T-cell (primary cell): ENCODE data around the gene DBH. TPM values are rescaled to one million over a fixed set of nuclear protein-coding genes. Genes with fewer than 3 reads are reported as not detected.

ENCODE experiments used
- ATAC-seq, 4 experiments: fragments of 200-7000 bp in 3 of 4; fragments of 150-1000 bp in 1 of 4; cut with Tn5 transposase; replicated peaks in 1 of 4; 1 replicate in 3 of 4; 2 replicates in 1 of 4; pipeline ENCODE4 v1.10.0; 2021; ENCODE audit warnings: moderate library complexity in 3 of 4, mild to moderate bottlenecking in 2 of 4, moderate number of reproducible peaks in 1 of 4
- CTCF ChIA-PET, 2 donors: fragments of 300-600 bp; sonication (Branson Sonifier 250); formaldehyde crosslinking; loops; one replicate each; lab custom pipeline; 2022; ENCODE audit warnings: antibody characterized with exemption in 2 of 2; lab: Charles Lee
- POLR2A ChIA-PET, 2 donors: fragments of 300-600 bp; sonication (Branson Sonifier 250); formaldehyde crosslinking; loops; one replicate each; lab custom pipeline; 2022; ENCODE audit warnings: antibody characterized with exemption in 2 of 2; lab: Charles Lee
- DNase-seq, 35 experiments: peaks; one replicate each; pipeline versions ENCODE4 v3.0.0 to v3.0.0-alpha.2; 2013 to 2023
- H3K27ac ChIP-seq: one replicate; pipeline ENCODE4 v1.5.1; 2013; ENCODE audit warnings: low read length
- H3K27me3 ChIP-seq, 2 experiments: replicated peaks in 1 of 2; 1 replicate in 1 of 2; 2 replicates in 1 of 2; pipeline versions ENCODE4 v1.6.1 to v1.7.0; 2013; ENCODE audit warnings: low read length in 1 of 2, mixed read lengths in 1 of 2; ENCODE audit not compliant: control insufficient read depth in 2 of 2, insufficient read depth in 2 of 2; ENCODE audit errors: extremely low read depth in 1 of 2
- H3K36me3 ChIP-seq, 2 donors: 1 replicate in 1 of 2; 2 replicates in 1 of 2; pipeline versions ENCODE4 v1.6.1 to v1.7.0; 2013; ENCODE audit warnings: low read length in 1 of 2; ENCODE audit not compliant: control insufficient read depth in 2 of 2, insufficient read depth in 1 of 2; ENCODE audit errors: extremely low read depth in 1 of 2
- H3K4me1 ChIP-seq, 2 experiments: 1 replicate in 1 of 2; 2 replicates in 1 of 2; pipeline versions ENCODE4 v1.6.1 to v1.7.0; 2013; ENCODE audit warnings: low read length in 2 of 2, mixed read lengths in 1 of 2; ENCODE audit not compliant: insufficient read depth in 2 of 2, control insufficient read depth in 1 of 2; ENCODE audit errors: extremely low read depth in 1 of 2
- H3K4me3 ChIP-seq, 2 donors: 1 replicate in 1 of 2; 2 replicates in 1 of 2; pipeline versions ENCODE4 v1.5.1 to v1.7.0; 2013; ENCODE audit warnings: mild to moderate bottlenecking in 2 of 2, low read length in 1 of 2, moderate library complexity in 1 of 2; ENCODE audit not compliant: control insufficient read depth in 1 of 2; ENCODE audit errors: extremely low read depth in 1 of 2
- H3K9me3 ChIP-seq: 2 replicates; pipeline ENCODE4 v1.7.0; 2013
- H3K27ac Mint-ChIP-seq, 2 donors: one replicate each; pipeline ENCODE4 v1.8.0; 2020 to 2021; ENCODE audit warnings: mild to moderate bottlenecking in 2 of 2, mixed read lengths in 2 of 2
- H3K27me3 Mint-ChIP-seq, 2 donors: one replicate each; pipeline ENCODE4 v1.8.0; 2021 to 2022; ENCODE audit warnings: mixed read lengths in 2 of 2
- H3K36me3 Mint-ChIP-seq: one replicate; pipeline ENCODE4 v1.8.0; 2021; ENCODE audit warnings: mixed read lengths
- H3K4me1 Mint-ChIP-seq, 3 donors: one replicate each; pipeline ENCODE4 v1.8.0; 2020 to 2022; ENCODE audit warnings: mixed read lengths in 3 of 3, mild to moderate bottlenecking in 1 of 3
- H3K4me3 Mint-ChIP-seq, 3 donors: one replicate each; pipeline ENCODE4 v1.8.0; 2020 to 2022; ENCODE audit warnings: mild to moderate bottlenecking in 3 of 3, mixed read lengths in 3 of 3, moderate library complexity in 3 of 3
- H3K9me3 Mint-ChIP-seq, 3 donors: one replicate each; pipeline ENCODE4 v1.8.0; 2020 to 2022; ENCODE audit warnings: mixed read lengths in 3 of 3
- WGBS: methylation state at CpG from one replicate; pipeline ENCODE4 v1.1.5; 2013; ENCODE audit warnings: missing lambda C conversion rate; ENCODE audit not compliant: insufficient coverage; 5-methylcytosine and 5-hydroxymethylcytosine counted together
- total RNA-seq, 35 experiments: library from RNA in 6 of 35; stranded (reverse) in 6 of 35; fragments of 120-200 nt in 1 of 35; gene quantifications; one replicate each; pipeline versions ENCODE4 v1.2.1 to v1.2.4 and lab custom pipeline; 2013 to 2026

The DBH gene
- total RNA-seq, 5 donors from 2014 or later (not counting 1 experiment from before 2014, with no cell fraction given) = 0.26 to 0.82 (median 0.32) TPM

GRCh38 chr9:133638711-133639110 lies 2.5 kb downstream of the DBH start:
- ChIA-PET POLR2A (no interaction called here), CTCF (no interaction called here)
- no peaks in the 10 kb centered on the region for H3K4me1 Mint-ChIP-seq
- H3K27ac ChIP-seq = no peak overlapping the region
- no peaks in the 10 kb centered on the region for H3K4me1 ChIP-seq
- H3K4me3 ChIP-seq = no peak overlapping the region
- DNase-seq = no peak
- no peaks in the 10 kb centered on the region for H3K9me3 Mint-ChIP-seq
- no peak for ATAC-seq
- no peaks in the 10 kb centered on the region for H3K36me3 Mint-ChIP-seq
- no peaks in the 10 kb centered on the region for H3K27me3 Mint-ChIP-seq
- WGBS = 94% methylated on average over 4 of the region's 8 CpGs
- H3K36me3 ChIP-seq = no peaks in the 10 kb centered on the region
- peaks cover 0 to 35% of the 10 kb centered on the region in 2 experiments for H3K27me3 ChIP-seq
- no peaks in the 10 kb centered on the region for H3K9me3 ChIP-seq
- H3K27ac Mint-ChIP-seq = no peak overlapping the region
- H3K4me3 Mint-ChIP-seq = no peak overlapping the region

GRCh38 chr9:133639613-133640012 lies 3.5 kb downstream of the DBH start:
- H3K27ac Mint-ChIP-seq = no peak overlapping the region
- no peaks in the 10 kb centered on the region for H3K27me3 Mint-ChIP-seq
- CTCF ChIA-PET = no interaction called here
- POLR2A ChIA-PET = no interaction called here
- H3K27ac ChIP-seq = no peak overlapping the region
- WGBS = 83% methylated on average over 8 of the region's 8 CpGs
- no peaks in the 10 kb centered on the region for H3K9me3 Mint-ChIP-seq
- no peaks in the 10 kb centered on the region for H3K4me1 Mint-ChIP-seq
- H3K4me3 ChIP-seq = no peak overlapping the region
- DNase-seq (no peak), ATAC-seq (no peak)
- no peak overlapping the region for H3K4me3 Mint-ChIP-seq
- H3K36me3 ChIP-seq = no peaks in the 10 kb centered on the region
- no peaks in the 10 kb centered on the region for H3K9me3 ChIP-seq
- peaks cover 0 to 33% of the 10 kb centered on the region in 2 experiments for H3K27me3 ChIP-seq
- no peaks in the 10 kb centered on the region for H3K36me3 Mint-ChIP-seq
- H3K4me1 ChIP-seq = no peaks in the 10 kb centered on the region

GRCh38 chr9:133640160-133640559 lies 4.0 kb downstream of the DBH start:
- Histone ChIP-seq H3K27ac (no peak overlapping the region), H3K36me3 (no peaks in the 10 kb centered on the region), H3K4me1 (no peaks in the 10 kb centered on the region), H3K9me3 (no peaks in the 10 kb centered on the region), H3K4me3 (no peak overlapping the region), H3K27me3 (peaks cover 0 to 33% of the 10 kb centered on the region in 2 experiments)
- Mint-ChIP-seq H3K36me3 (no peaks in the 10 kb centered on the region), H3K9me3 (no peaks in the 10 kb centered on the region), H3K4me3 (no peak overlapping the region), H3K4me1 (no peaks in the 10 kb centered on the region), H3K27me3 (no peaks in the 10 kb centered on the region), H3K27ac (no peak overlapping the region)
- WGBS = 89% methylated on average over 3 of the region's 7 CpGs
- CTCF ChIA-PET = no interaction called here
- DNase-seq (no peak), ATAC-seq (no peak)
- POLR2A ChIA-PET = no interaction called here

DNA sequence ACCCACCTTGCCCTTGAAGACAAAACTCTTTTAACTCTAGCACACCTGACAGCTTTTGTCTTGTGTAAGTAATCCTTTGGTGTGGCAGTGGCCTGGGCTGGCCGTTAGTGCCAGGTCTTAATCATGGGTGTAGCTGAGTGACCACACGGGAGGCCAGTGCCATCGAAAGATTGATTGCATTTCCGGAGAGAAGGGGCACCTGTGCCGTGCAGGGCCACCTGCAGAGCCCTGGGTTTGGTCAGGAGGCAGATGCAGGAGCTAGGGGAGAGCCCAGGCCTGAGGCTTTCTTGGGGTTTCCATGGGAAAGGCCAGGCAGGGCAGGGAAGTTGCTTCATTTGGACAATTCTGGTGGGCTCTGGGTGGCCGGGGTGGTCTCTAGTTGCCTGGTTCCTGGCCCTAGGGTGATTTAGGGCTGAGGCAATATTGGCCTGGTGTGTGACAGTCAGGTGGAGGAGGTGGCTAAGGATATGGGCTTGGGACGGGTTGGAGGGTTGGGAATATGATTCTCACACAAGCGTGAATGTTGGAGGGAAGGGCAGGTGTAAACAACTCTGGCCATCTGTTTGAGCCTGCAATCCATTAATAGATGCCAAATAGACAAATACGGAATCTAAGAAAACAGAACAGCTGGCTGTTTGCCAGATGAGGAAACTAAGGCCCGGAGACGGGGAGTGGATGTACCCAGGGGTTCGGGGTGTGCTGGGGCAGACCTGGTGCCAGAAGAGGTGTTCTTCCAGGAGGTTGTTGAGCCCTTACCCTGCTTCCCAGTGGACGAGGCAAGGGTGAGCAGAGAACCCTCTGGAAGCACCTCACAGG lies 4.6 kb downstream of the DBH start:
- H3K4me1 Mint-ChIP-seq = no peaks in the 10 kb centered on the region
- Histone ChIP-seq H3K4me1 (no peaks in the 10 kb centered on the region), H3K36me3 (no peaks in the 10 kb centered on the region), H3K9me3 (no peaks in the 10 kb centered on the region), H3K27me3 (peaks cover 0 to 31% of the 10 kb centered on the region in 2 experiments), H3K27ac (no peak overlapping the region), H3K4me3 (no peak overlapping the region)
- no peaks in the 10 kb centered on the region for H3K27me3 Mint-ChIP-seq
- no peak for ATAC-seq
- H3K4me3 Mint-ChIP-seq = no peak overlapping the region
- no peaks in the 10 kb centered on the region for H3K36me3 Mint-ChIP-seq
- no peak overlapping the region for H3K27ac Mint-ChIP-seq
- CTCF ChIA-PET = no interaction called here
- 74% methylated on average over 11 of the region's 13 CpGs for WGBS
- POLR2A ChIA-PET = no interaction called here
- no peak for DNase-seq
- H3K9me3 Mint-ChIP-seq = no peaks in the 10 kb centered on the region

GRCh38 chr9:133641396-133641655 lies 5.2 kb downstream of the DBH start:
- Histone ChIP-seq H3K36me3 (no peaks in the 10 kb centered on the region), H3K27ac (no peak overlapping the region), H3K27me3 (peaks cover 0 to 30% of the 10 kb centered on the region in 2 experiments), H3K9me3 (no peaks in the 10 kb centered on the region), H3K4me3 (no peak overlapping the region), H3K4me1 (no peaks in the 10 kb centered on the region)
- Mint-ChIP-seq H3K27ac (no peak overlapping the region), H3K4me1 (no peaks in the 10 kb centered on the region), H3K36me3 (no peaks in the 10 kb centered on the region), H3K27me3 (no peaks in the 10 kb centered on the region), H3K9me3 (no peaks in the 10 kb centered on the region), H3K4me3 (no peak overlapping the region)
- ATAC-seq (no peak), DNase-seq (no peak)
- 83% methylated on average over 7 of the region's 7 CpGs for WGBS
- CTCF ChIA-PET = no interaction called here
- POLR2A ChIA-PET = no interaction called here

DNA sequence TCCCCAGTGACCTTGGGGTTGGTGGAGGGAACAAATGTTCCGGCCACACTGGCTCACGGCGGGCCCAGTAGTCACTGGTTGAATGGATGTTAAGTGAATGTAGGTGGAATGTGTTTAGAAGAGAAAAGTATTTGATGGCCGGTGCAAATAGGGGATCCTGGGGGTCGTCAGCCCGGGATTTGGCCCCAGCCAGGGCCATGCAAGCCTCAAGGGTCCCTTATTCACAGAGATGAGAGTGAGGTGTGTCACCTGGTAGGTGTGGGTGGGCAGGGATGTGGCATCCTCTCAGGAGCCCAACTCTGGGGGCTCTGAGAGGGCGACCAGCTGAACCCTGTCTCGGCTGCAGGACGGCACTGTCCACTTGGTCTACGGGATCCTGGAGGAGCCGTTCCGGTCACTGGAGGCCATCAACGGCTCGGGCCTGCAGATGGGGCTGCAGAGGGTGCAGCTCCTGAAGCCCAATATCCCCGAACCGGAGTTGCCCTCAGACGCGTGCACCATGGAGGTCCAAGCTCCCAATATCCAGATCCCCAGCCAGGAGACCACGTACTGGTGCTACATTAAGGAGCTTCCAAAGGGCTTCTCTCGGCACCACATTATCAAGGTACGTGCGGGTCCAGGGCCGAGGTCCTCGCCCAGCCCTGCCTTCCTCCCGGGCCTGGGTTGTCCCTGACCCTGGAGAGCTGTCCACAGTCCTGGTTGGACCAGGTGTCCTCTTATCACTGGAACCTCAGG lies 5.9 kb downstream of the DBH start:
- H3K4me1 Mint-ChIP-seq = peaks cover 0 to 2% (median 0%) of the 10 kb centered on the region in 3 donors
- no peak for DNase-seq
- Histone ChIP-seq H3K9me3 (no peaks in the 10 kb centered on the region), H3K4me3 (no peak overlapping the region), H3K4me1 (peaks cover 0 to 2% of the 10 kb centered on the region in 2 experiments), H3K27ac (no peak overlapping the region), H3K27me3 (peaks cover 0 to 27% of the 10 kb centered on the region in 2 experiments), H3K36me3 (no peaks in the 10 kb centered on the region)
- 78% methylated on average over 22 of the region's 25 CpGs for WGBS
- no peaks in the 10 kb centered on the region for H3K27me3 Mint-ChIP-seq
- POLR2A ChIA-PET = no interaction called here
- H3K27ac Mint-ChIP-seq = no peak overlapping the region
- no peaks in the 10 kb centered on the region for H3K9me3 Mint-ChIP-seq
- CTCF ChIA-PET = no interaction called here
- no peak for ATAC-seq
- H3K4me3 Mint-ChIP-seq = no peak overlapping the region
- H3K36me3 Mint-ChIP-seq = no peaks in the 10 kb centered on the region
